Stomach (tissue), 9 donors: Measurements from ENCODE around the gene EGFL7. TPM values are rescaled to one million over a fixed set of nuclear protein-coding genes. Genes with fewer than 3 reads are reported as not detected.

Experiments
- DNase-seq, 2 donors: peaks; one replicate each; pipeline versions ENCODE4 v3.0.0 to v3.0.0-alpha.2; 2013 to 2019
- H3K27ac ChIP-seq, 5 donors: fragments of 200-600 bp in 4 of 5; sonication (generic) in 4 of 5; one replicate each; pipeline ENCODE4 v1.5.1; 2013 to 2019; ENCODE audit warnings: mild to moderate bottlenecking in 1 of 5, moderate library complexity in 1 of 5
- H3K27me3 ChIP-seq, 3 donors: fragments of 200-600 bp; sonication (generic); one replicate each; pipeline ENCODE4 v1.5.1; 2017 to 2019; ENCODE audit warnings: mixed run types in 1 of 3
- H3K36me3 ChIP-seq, 4 donors: fragments of 200-600 bp; sonication (generic); 1 replicate in 3 of 4; 2 replicates in 1 of 4; pipeline ENCODE4 v1.5.1; 2016 to 2019
- H3K4me1 ChIP-seq, 4 donors: fragments of 200-600 bp; sonication (generic); one replicate each; pipeline ENCODE4 v1.5.1; 2016 to 2019
- H3K4me3 ChIP-seq, 4 donors: fragments of 200-600 bp; sonication (generic) in 3 of 4; one replicate each; pipeline ENCODE4 v1.5.1; 2016 to 2019; ENCODE audit warnings: mild to moderate bottlenecking in 1 of 4
- H3K9me3 ChIP-seq, 4 donors: fragments of 200-600 bp; sonication (generic); one replicate each; pipeline ENCODE4 v1.5.1; 2016 to 2019
- CTCF ChIP-seq, 7 experiments: fragments of 450-650 bp in 4 of 7; fragments of 200-600 bp in 3 of 7; sonication (generic) in 3 of 7; IDR thresholded peaks; one replicate each; pipeline ENCODE4 v1.5.1; 2016 to 2019; ENCODE audit warnings: antibody characterized with exemption in 7 of 7, control low read depth in 2 of 7, mild to moderate bottlenecking in 1 of 7
- EP300 ChIP-seq: sonication (generic); formaldehyde crosslinking; IDR thresholded peaks from one replicate; pipeline ENCODE4 v1.6.1; 2017; ENCODE audit warnings: antibody characterized with exemption
- POLR2A ChIP-seq, 4 donors: fragments of 450-650 bp; IDR thresholded peaks; one replicate each; pipeline ENCODE4 v1.6.1; 2016; ENCODE audit warnings: antibody characterized with exemption in 4 of 4, control low read depth in 2 of 4, mild to moderate bottlenecking in 1 of 4, moderate library complexity in 1 of 4
- POLR2AphosphoS5 ChIP-seq, 3 donors: sonication (generic); formaldehyde crosslinking; IDR thresholded peaks; one replicate each; pipeline ENCODE4 v1.6.1; 2016; ENCODE audit warnings: antibody characterized with exemption in 3 of 3
- WGBS, 5 donors: extraction: QIAGEN DNeasy Blood & Tissue Kit in 3 of 5; methylation state at CpG; one replicate each; pipeline versions ENCODE4 v1.1.5 to v1.1.7; 2013 to 2018; 5-methylcytosine and 5-hydroxymethylcytosine counted together
- intact Hi-C: fragments of 100-400 bp; cut with DNase I; formaldehyde crosslinking; loops from one replicate; pipeline ENCODE4 v1.15.1; 2023; ENCODE audit warnings: low total_unique reads
- polyA plus RNA-seq, 3 donors: library from polyadenylated mRNA; stranded (reverse); fragments of 200-250 nt; gene quantifications; one replicate each; pipeline ENCODE4 v1.2.3, GENCODE V29; 2013
- total RNA-seq, 5 donors: library from RNA; depleted of rRNA; stranded (reverse); fragments of >200 nt; gene quantifications; one replicate each; pipeline versions ENCODE4 v1.1.0 to v1.2.3, GENCODE V29; 2014 to 2016
- donor health status: healthy with polysubstance abuse.
- donor health status: Bipolar disorder and iron deficiency.
- donor health status: healthy.

The EGFL7 gene
- total and polyA plus RNA-seq, 8 donors, result 20.9 to 1,085 (median 52.2) TPM

- peaks cover 24 to 33% (median 29%) of the 10 kb centered on the region in 4 donors for H3K4me1 ChIP-seq
- H3K4me3 ChIP-seq, result no peak overlapping the region
- intact Hi-C loops, result no loop called here
- no peaks in the 10 kb centered on the region for H3K36me3 ChIP-seq
- H3K27me3 ChIP-seq, result peaks cover 0 to 50% (median 23%) of the 10 kb centered on the region in 3 donors
- DNase-seq, result peak in 1 of 2 donors; percentile 66
- peak overlapping the region in 4 of 5 donors; percentile 33 to 68 (median 52) for H3K27ac ChIP-seq
- no peaks in the 10 kb centered on the region for H3K9me3 ChIP-seq
- 52 to 68% (median 62%) methylated on average over 16 of the region's 16 CpGs for WGBS, 5 donors
- no peak for TF ChIP-seq POLR2A (IDR thresholded peaks at IDR 0.05)
- TF ChIP-seq EP300, result no peak
- TF ChIP-seq POLR2AphosphoS5 (IDR thresholded peaks at IDR 0.05), result peak in 2 of 3 donors; percentile 36 to 42
- TF ChIP-seq CTCF (IDR thresholded peaks at IDR 0.05), result no peak
These were observed 14.0 kb upstream of the EGFL7 start for GRCh38 chr9:136648751-136649150.

GRCh38 chr9:136650021-136650420 is 12.7 kb upstream of the EGFL7 start:
- H3K36me3 ChIP-seq, result no peaks in the 10 kb centered on the region
- WGBS, 5 donors, result 91 to 96% (median 92%) methylated on average over 8 of the region's 8 CpGs
- intact Hi-C loops, result no loop called here
- H3K27ac ChIP-seq, result peak overlapping the region in 2 of 5 donors; percentile 14 to 46
- H3K4me1 ChIP-seq, result peaks cover 11 to 20% (median 17%) of the 10 kb centered on the region in 4 donors
- peaks cover 0 to 42% (median 20%) of the 10 kb centered on the region in 3 donors for H3K27me3 ChIP-seq
- no peaks in the 10 kb centered on the region for H3K9me3 ChIP-seq
- H3K4me3 ChIP-seq, result no peak overlapping the region
- DNase-seq, result no peak
- no peak for TF ChIP-seq POLR2A (IDR thresholded peaks at IDR 0.05)
- TF ChIP-seq EP300, result no peak
- TF ChIP-seq POLR2AphosphoS5 (IDR thresholded peaks at IDR 0.05), result no peak
- no peak for TF ChIP-seq CTCF (IDR thresholded peaks at IDR 0.05)

GRCh38 chr9:136650648-136651047 is 12.1 kb upstream of the EGFL7 start:
- Histone ChIP-seq H3K9me3 (no peaks in the 10 kb centered on the region), H3K4me1 (peaks cover 10 to 14% (median 11%) of the 10 kb centered on the region in 4 donors), H3K27ac (no peak overlapping the region), H3K27me3 (peaks cover 0 to 42% (median 24%) of the 10 kb centered on the region in 3 donors), H3K36me3 (no peaks in the 10 kb centered on the region), H3K4me3 (no peak overlapping the region)
- DNase-seq, result peak in 1 of 2 donors; percentile 3
- WGBS, 5 donors, result 80 to 91% (median 84%) methylated on average over 10 of the region's 10 CpGs
- TF ChIP-seq CTCF (IDR thresholded peaks at IDR 0.05) (no peak), EP300 (no peak), POLR2AphosphoS5 (IDR thresholded peaks at IDR 0.05) (no peak), POLR2A (IDR thresholded peaks at IDR 0.05) (no peak)
- intact Hi-C loops, result no loop called here

GRCh38 chr9:136651860-136652259 is 10.9 kb upstream of the EGFL7 start:
- Histone ChIP-seq H3K27ac (no peak overlapping the region), H3K4me3 (no peak overlapping the region), H3K36me3 (no peaks in the 10 kb centered on the region), H3K9me3 (no peaks in the 10 kb centered on the region), H3K27me3 (peaks cover 0 to 42% (median 27%) of the 10 kb centered on the region in 3 donors), H3K4me1 (peaks cover 0 to 11% (median 5%) of the 10 kb centered on the region in 4 donors)
- WGBS, 5 donors, result 88 to 97% (median 94%) methylated on average over 10 to 11 of the region's 11 CpGs
- peak in 1 of 2 donors; percentile 10 for DNase-seq
- TF ChIP-seq EP300, result no peak
- no peak for TF ChIP-seq POLR2AphosphoS5 (IDR thresholded peaks at IDR 0.05)
- TF ChIP-seq POLR2A (IDR thresholded peaks at IDR 0.05), result no peak
- no peak for TF ChIP-seq CTCF (IDR thresholded peaks at IDR 0.05)
- intact Hi-C loops, result no loop called here
